Fibroblast of skin of abdomen (primary cell): ENCODE data around the gene TSPYL6.
A peak's percentile ranks its signal among the peaks of the same experiment; 100 is the strongest.

Source experiments
- DNase-seq: peaks from one replicate; pipeline ENCODE4 v3.0.0-alpha.2; 2013

Gene TSPYL6

DNA sequence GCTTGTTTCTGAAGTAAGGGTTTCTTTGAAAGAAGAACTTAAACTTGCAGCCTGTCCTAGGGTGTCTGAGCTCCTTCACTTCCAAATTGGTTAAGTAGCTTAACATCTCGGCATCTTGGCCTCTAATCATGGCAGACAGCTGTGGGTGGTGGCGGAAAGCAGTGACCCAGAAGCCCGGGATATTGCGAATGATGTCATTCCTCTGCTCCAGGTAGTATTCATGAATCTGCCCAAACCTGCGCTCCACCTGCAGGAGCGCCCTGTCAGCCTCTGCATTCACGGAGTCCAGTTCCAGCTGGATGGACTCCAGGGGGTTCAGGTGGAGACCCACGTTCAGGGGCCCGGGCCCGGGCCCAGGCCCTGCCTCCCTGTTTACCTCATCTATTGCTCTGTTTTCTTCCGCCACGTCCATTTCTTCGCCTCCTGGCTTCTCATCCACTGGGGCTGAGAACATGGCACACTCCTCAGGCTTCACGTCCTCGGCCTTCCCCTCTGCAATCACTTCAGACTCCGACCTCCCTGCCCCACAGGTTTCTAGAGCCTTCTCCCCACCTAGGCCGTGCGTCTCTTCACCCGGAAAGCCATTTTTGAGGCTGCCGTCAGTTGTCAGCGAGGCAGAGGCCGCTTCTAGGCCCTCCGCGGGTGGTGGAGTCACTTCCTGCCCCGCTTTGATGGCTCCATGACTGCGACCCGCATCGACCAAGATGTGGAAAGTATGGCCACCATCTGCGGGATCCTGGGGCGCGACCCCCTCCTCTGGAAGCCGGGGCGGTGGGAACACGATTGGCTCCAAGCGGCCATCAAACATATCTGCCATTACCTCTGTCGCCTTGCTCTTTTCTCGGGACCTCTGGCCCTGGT, 569 bp downstream of the TSPYL6 start:
- DNase-seq: no peak

DNA sequence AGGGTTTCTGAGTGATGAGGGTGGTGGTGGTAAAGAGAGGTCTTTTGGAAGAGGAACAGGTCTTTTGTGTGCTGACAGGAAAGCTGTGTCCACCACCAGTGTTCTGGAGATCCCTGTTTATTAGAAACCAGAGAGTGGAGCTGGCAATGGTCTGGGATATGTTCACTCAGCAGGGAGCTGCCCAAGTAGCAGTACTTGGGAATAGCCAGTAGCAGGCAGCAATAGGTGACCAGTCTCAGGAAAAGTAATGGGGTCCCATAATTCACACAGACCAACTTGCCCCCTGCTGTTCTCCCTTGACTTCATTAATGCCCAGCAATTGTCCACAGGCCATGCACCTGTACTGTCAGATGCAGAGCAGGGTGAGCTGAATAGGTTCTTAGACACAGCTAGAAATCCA, 1.8 kb downstream of the TSPYL6 start:
- no peak for DNase-seq

DNA sequence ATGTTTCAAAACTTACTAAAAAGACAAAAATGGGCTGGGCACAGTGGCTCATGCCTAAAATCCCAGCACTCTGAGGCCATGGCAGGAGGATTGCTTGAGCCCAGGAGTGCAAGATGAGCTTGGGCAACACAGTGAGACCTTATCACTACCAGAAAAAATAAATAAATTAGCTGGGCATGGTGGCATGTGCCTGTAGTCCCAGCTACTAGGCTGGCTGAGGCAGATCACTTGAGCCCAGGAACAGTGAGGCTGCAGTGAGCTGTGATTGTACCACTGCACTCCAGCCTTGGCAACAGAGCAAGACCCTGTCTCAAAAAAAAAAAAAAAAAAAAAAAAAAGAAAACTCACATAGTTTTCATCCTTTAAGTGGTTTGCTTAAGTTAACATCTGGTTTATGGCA, 6.4 kb downstream of the TSPYL6 start:
- no peak for DNase-seq

DNA sequence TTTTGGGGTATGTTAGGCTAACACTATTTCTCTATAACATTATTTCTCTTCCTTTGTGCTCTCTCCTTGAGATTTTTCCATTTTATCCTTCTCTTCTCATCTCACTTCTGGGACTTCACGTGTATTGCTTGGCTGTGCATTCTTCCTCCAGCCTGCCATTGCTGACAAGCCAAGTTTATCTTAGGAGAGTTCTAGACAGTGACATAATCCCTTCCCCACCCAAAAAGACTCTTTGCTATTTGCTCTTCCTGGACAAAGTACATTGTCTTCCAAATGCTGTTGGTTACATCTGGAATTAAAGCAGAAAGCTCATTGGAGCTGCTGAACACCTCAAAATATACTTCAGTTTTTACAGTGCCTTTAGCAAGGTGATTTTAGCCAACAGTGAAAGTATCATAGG, 8.9 kb downstream of the TSPYL6 start:
- DNase-seq: no peak

DNA sequence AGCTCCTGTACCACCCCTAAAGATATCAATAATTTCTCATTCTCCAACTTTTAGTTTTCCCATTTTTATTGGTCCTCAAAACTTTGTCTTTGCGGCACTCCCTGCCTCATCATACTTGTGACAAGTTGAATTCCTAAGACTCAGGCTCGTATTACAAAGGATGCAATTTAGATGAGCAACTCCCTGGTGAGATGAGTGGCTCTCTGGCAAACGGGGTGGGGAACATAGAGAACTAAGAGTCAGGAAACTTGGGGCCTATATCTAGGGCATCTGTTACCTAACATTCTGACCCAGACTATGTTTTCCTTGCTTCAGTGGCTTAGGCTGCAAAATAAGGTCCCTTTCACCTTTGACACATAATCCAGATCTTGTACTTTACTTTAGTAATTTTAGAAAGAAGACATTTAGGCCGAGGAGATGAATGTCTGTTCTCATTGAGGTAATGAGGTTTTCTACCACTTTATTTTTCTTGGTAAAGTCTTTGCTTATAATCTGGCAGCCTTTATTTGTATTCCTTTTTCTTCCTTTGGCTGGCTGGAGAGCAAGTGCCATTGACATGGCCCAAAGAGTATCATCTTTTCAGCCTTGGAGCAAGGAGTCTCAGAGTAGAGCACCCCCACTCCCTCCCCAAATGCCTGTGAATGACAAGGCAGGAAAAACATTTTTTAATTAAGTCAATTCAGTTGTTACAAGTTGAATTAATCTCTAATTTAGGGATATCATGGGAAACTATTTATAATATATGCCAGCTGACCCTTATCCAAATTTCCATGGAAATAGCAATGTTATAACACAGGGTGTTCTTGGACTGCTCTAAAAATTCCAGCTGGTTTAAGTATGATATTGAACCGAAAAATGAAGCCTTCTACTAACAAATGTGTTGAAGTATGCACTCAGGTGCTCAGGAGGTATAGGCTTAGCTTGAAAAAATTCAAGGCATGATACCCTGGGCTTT, 15.2 kb downstream of the TSPYL6 start:
- peak; percentile 62 for DNase-seq

DNA sequence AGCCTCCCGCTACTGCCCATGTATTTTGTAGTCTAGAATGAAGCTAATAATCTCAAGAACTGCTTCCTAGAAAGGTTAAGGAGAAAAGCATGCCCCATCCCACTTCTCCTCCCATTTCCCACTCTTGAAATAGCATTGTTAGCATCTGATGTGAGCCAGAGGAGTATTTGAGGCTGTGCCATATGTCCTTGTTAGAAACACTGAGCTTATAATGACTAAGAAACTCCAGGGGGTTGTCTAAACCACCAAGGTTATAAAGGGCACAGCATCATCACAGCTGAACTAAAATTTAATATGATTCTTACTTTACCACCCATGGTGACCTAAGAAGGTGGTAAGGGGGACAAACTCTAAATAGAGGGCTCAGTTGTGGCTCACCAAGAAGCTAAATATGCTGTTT, 16.6 kb downstream of the TSPYL6 start:
- peak; percentile 92 for DNase-seq

DNA sequence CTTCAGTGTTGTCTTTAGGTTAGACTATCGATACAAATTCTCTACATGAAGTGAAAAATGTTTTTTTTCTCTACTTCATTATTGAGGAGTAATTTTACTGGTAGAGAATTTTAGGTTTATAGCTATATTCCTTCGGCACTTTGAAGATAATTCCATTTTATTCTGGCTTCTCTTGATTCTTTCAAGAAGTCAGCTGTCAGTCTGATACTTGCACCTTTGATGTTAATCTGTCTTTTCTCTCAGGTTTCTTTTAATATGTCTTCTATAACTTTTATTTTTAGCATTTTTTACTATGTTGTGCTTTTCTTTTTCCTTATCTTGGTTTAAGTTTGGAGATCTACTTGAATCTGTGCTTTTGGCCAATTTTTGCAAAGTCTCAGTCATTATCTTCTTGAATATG, 18.6 kb downstream of the TSPYL6 start:
- DNase-seq: no peak

DNA sequence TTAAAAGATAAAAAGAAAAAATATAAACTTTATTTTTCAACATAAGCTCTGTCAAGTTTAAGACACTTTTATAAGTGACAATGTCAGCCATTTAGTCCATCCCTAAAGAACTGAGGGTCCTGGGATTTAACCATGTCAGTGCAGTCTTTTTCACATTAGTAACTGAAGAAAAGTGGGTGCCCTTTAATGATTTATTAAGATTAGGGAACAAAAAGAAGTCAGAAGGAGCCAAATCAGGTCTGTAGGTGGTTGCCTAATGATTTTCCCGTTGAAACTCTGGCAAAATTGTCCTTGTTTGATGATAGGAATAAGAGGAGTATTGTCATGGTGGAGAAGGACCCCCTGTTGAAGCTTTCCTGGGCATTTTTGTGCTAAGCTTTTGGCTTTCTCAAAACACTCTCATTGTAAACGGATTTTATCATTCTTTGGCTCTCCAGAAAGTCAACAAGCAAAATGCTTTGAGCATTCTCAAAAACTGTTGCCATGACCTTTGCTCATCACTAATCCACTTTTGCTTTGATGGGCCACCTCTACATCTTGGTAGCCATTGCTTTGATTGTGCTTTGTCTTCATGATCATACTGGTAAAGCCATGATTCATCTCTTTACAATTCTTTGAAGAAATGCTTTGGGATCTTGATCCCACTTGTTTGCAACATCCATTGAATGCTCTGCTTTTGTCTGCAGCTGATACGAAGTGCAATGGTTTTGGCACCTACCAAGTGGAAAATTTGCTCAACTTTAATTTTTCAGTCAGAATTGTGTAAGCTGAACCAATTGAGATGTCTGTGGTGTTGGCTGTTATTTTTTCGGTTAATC, 22.0 kb downstream of the TSPYL6 start:
- DNase-seq: no peak

DNA sequence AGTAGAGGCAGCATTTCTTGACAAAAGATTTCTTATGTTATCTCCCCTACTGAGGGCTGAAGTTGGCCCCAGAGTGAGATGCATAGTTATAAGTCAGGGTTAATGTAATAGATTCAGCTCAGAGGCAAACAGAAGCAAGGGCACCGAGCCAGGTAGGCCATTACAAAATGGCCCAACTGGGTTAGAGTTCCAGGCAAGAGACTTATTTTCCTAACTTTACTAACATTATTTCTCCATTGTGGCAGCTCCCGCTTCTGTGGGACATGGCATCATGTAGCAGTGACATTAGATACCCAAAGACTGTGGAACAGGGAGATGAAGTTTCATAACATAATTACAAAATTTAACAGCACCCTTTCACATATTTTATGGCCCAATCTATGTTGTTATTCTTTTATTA, 27.1 kb downstream of the TSPYL6 start:
- no peak for DNase-seq

DNA sequence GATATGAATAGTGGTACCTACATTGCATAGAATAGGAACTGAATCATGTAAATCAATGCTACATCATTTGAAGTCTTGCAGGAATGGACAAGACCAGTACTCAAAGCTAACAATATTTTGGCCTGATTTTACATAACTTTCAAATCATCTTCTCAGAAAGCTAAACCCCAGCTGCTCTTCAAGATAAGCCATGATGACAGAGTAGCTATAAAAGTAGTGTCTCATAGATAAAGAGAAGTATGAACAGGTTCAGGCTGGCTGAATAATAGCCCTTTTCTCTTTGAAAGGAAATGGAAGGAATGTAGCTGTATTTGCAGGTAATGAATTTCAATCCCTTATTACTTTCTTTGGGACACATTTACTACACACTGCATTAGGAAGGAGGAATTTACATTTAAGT, 28.2 kb downstream of the TSPYL6 start:
- DNase-seq: no peak

DNA sequence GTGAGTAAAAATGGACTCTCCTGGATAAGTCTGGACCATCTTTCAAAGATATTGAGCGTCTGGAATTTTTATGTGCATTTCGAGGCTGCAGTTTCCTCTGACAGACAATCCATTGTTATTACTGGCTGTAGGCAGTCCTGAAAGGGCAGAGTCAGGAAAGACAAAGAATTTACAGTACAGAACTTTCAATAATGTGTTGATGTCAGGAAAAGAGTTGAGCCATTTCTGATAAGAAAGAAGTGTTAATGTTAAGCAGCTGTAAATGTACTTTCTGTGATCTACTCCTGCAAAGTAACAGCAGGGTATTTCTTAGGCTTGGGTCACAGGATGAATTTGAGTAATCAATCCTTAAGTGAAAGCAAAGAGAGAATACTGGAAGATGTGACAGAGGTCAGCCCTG, 29.8 kb downstream of the TSPYL6 start:
- DNase-seq: peak; percentile 45

DNA sequence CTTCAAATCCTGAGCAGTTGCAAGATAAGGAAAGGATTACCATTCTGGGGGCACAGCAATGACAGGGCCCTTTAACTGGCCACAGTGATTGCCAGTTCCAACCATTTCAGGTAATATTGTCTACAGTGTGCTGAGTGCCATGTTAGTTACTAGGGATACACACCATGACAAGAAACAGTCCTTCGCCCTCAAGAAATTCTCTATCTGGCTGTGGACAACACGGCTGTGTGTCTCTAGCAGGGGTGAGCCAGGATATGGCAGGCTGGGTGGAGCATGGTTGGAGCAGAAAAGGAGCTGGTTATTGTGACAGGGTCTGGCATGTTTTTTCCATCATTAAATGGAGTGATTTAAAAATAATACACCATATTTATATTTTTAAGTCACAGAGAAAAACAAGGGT, 31.0 kb downstream of the TSPYL6 start:
- no peak for DNase-seq

DNA sequence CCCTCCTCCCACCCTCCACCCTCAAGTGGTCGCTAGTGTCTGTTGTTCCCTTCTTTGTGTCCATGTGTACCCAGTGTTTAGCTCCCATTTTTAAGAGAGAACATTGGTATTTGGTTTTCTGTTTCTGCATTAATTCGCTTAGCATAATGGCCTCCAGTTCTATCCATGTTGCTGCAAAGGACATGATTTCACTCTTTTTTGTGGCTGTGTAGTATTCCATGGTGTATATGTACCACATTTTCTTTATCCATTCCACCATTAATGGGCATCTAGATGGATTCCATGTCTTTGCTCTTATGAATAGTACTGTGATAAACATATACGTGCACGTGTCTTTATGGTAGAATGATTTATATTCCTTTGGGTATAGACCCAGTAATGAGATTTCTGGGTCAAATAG, 42.9 kb downstream of the TSPYL6 start:
- DNase-seq: no peak

DNA sequence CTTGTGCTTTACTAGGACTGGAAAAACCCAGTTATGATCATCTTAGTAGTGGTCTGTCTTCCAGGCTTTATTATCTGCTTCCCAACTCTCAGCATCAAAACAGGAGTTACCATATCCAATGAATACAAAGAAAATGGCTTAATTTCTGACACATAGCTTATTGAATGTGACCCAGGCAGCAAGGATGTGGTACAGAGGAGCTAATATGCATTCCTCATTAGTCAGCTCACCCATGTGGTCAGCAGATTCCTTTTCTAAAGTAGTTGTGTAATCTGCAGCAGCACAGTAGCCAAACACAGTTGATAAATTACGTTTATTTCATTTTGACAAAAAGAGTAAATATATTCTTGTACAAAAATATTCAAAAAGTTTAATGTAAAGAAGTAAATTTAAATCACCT, 43.6 kb downstream of the TSPYL6 start:
- DNase-seq: peak; percentile 97

DNA sequence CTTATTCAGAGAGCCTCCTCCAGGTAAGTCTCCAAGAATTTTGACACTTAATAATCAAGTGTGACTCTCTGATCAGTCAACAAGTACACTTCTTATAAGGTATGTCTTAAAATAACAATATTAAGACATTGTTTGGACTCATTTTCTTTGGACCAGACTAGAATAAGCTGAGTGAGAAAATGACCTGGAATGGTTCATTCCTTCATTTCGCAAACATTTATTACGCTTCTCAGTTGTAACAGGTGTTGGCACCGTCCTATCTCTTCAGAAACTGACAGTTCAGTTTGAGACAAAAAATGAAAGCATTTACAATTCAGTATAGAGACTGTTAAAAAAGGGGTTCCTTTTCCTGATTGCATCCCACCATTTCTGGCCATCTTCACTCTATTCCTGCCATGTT, 46.6 kb downstream of the TSPYL6 start:
- no peak for DNase-seq

DNA sequence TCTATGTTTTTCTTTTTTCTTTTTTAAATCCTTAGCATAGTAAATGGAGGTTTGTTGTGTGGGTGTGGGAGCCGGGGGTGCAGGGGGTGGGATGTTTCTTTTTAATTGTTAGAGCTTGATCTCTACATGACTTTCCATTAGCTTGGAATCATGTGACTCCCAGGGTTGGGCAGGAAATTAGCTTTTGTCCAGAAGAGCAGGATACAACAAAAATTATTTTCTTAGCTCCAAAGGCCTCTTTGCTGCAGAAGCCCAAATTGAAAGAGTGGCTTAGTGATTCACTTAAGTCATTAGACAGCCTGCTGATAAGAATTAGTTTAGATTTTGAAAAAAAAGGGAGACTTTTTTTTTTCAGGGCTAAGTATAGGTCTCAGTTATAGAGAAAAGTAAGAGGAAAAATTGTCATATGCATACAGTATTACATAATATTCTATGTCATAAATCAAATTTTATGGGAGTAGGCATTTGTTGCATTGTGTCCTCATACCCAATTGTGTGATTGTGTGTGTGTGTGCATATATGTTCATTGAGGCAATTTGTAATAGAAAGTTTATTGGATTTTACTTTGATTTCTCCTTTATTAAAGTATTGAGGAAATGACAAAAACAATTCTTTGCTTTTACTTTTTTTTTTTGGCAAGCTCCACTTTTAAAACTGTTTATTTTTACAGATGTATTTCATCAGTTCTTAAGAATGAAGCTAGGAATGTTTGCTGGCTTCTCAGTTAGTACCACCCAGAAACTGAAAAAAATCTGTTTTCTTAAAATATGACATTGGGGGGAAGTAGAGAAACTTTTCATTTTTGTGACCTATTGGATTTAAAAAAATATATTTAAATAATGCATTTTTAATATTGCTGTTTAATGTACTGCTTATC, 47.4 kb downstream of the TSPYL6 start:
- peak; percentile 64 for DNase-seq

DNA sequence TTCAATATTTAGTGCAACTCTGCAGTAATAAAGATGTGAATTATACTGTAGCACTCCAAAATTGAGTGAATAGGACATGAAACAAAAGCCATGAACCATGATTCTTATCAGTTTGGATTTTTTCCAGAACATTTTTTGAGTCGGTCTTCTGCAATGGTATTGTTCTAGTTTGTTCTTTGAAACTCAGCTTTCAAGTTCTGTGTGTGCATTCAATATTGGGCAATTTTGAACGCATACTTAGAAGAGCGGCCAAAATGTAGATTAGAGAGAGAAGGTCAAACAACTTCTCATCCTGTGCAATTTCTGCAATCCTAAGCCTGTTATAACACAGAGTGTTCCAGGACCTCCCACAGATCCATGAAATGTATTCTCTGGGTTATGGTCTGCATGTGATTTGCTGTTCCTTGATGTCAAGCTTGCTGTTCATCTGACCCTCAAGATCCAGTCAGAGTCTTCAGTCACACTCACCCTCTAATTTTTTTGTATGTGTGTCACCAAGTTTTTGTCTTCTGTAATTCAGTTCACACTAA, 48.3 kb downstream of the TSPYL6 start:
- peak; percentile 52 for DNase-seq

DNA sequence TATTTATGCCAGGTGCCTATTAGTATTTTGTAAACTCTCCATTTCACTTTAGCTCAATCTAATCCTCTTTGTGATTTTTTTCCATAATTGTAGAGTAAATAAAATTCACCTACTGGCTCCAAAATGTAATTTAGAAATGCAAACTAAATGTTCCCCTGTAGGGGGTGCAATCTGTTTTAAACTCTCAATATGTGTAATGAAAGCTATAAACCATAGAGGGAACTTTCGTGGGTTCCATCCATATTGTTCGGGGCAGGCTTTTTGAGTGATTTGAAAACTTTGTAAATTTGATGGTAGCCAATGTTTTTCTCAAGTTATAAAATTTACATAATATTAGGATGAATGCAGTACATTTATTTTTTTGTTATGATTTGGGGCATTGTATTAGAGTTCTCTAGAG, 49.4 kb downstream of the TSPYL6 start:
- DNase-seq: peak; percentile 48

DNA sequence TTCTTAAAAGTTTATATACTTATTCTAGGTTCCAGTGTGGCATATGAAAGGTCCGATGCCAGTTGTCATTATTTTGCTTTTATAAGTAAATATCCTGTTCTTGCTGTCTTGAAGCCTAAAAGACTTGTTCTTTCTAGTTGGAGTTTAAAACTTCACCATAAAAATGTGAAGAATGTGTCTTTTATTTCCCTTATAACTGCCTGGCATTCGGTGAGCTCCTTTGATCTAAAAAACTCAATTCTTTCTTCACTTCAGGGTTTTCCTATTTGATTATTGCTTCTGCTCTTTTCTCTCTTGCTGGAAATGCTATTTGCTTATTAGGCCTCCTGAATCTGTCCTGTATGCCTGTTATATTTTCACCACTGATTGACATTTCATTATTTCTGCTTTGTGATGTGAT, 51.6 kb downstream of the TSPYL6 start:
- peak; percentile 19 for DNase-seq
